Activated naive CD4-positive, alpha-beta T cell treated with anti-CD3 and anti-CD28 coated beads, Interleukin-2, amount 50 U/mL, for 16 hours (primary cell): ENCODE data around the gene CRYBG3.
"Not testable (repeated sequence)": the region's sequence is repeated elsewhere in the genome, so short reads cannot be mapped to it uniquely, and the experiment has no call there.

Source experiments
- DNase-seq: peaks from one replicate; pipeline ENCODE4 v3.0.0-alpha.2; 2020

The CRYBG3 gene

DNA sequence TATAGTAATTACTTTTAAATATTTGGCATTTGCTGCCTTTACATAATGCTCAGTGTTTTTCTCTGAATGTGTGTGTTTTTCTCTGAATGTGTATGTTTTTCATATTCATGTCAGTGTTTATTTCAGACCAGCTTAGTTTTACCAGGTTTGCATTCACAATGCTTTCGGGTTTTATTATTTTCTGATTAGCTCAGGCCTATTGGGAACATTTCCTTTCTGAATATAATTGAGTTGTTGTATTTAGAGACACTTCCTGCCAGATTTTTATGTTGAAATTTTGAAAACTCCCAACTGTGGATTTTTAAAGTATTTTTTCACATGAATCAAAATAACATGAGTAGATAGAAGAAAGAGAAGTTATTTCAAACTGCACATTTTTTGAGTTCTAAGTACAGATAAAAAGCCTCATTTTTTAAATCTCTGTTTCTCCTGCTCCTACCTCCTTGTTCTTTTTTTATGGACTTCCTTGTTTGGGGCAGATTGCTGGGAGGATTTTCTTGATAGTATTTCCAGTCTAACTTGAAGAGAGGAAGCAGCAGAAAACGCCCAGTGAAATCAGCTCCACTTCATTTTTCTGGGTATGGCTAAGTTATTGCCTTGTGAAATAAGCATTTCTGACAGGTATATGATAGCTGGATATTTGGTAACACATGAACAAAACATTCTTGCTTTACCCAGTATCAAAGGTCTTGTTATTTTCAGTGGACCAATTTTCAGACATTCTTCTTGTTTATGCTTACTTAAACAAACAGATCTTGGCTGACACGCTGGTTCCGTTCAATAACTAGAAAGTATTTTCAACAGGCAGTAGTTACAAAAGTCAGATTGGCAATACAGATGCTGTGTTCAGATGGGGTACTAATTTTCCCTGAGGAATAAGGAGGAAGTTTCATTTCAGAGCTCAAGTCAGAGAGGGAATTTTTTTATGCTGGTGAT, 79.8 kb downstream of the CRYBG3 start:
- no peak for DNase-seq

DNA sequence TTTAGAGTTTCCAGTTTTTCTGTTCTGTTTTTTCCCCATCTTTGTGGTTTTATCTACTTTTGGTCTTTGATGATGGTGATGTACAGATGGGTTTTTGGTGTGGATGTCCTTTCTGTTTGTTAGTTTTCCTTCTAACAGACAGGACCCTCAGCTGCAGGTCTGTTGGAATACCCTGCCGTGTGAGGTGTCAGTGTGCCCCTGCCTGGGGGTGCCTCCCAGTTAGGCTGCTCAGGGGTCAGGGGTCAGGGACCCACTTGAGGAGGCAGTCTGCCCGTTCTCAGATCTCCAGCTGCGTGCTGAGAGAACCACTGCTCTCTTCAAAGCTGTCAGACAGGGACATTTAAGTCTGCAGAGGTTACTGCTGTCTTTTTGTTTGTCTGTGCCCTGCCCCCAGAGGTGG, 88.0 kb downstream of the CRYBG3 start:
- not testable (repeated sequence) for DNase-seq

DNA sequence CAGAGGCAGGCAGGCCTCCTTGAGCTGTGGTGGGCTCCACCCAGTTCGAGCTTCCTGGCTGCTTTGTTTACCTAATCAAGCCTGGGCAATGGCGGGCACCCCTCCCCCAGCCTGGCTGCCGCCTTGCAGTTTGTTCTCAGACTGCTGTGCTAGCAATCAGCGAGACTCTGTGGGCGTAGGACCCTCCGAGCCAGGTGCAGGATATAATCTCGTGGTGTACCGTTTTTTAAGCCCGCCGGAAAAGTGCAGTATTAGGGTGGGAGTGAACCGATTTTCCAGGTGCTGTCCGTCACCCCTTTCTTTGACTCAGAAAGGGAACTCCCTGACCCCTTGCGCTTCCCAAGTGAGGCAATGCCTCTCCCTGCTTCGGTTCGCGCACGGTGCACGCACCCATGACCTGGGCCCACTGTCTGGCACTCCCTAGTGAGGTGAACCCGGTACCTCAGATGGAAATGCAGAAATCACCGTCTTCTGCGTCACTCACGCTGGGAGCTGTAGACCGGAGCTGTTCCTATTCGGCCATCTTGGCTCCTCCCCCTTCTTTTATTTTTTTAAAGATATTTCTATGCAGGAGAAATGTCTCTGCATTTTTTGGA, 88.5 kb downstream of the CRYBG3 start:
- DNase-seq = peak; percentile 10

DNA sequence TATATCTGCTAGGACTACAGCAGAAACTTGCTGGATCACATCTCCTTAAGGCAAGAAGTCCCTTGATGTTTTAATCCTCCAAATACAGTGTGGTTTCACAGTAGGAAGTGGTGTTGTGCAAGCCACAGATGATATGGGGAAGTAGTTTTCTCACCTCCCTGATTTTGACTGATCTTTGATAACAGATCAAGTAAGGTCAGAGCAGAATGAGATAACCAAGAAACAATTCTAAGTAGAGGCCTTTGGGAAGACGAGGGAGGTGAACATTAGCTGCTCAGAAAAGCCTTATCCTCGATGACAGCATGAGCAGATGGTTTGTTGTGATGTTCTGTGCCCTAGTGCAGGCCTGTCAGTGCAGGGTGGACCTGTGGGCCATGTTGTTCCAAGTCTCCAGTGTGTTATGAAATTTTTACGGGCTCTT, 89.1 kb downstream of the CRYBG3 start:
- DNase-seq = no peak

DNA sequence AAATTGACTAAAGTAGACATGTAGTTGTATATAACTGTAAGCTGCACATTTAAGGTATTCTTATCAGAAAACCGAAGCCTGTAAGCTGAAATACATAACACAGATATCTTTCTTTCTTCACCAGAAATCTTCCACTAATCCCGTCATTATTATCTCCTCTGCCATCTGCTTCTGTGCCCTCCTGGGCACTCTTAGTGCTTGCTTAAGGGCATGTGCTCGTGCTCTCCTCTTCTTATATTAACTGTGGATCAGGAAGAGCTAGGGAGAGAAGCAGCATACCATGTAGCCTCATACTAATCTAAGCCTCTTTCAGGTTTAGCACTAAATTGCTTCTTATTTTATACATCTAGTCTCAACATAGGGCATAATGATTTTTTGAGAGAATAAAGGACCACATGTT, 89.6 kb downstream of the CRYBG3 start:
- DNase-seq = no peak

DNA sequence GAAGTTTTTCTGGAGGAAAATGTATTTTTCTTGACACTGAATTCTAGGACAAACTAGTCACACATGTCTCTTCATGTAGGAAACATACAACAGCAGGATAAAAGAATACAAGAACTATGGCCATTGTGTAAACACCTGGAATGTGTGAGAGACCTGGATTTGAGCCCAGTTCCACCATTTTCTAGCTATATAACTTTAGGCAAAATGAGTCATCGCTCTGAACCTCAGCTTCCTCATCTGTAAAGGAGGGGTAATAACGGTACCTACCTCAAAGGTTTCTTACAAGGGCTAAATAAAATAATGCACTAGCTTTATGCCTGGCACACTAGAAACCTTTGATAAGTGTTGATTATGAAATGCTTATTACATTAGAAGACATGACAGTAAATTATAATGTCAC, 92.6 kb downstream of the CRYBG3 start:
- no peak for DNase-seq

DNA sequence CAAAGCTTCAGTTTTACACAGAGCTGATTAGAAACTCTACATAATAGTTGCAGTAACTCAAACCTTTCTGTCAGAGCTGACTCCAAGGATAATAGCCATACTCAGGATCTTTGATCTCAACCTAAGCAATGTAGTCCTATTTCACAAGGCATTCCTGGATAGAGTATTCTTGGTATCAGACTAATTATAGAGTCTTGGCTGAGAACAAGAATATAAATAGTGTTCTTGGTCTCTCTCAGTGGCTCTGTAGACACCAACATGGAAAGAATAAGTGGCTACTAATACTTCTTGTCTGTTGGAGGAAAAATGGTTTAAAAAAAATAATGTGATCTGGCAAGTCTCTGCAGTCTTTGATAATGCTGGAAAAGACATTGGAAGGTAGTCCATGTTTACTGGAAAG, 94.8 kb downstream of the CRYBG3 start:
- DNase-seq = no peak

DNA sequence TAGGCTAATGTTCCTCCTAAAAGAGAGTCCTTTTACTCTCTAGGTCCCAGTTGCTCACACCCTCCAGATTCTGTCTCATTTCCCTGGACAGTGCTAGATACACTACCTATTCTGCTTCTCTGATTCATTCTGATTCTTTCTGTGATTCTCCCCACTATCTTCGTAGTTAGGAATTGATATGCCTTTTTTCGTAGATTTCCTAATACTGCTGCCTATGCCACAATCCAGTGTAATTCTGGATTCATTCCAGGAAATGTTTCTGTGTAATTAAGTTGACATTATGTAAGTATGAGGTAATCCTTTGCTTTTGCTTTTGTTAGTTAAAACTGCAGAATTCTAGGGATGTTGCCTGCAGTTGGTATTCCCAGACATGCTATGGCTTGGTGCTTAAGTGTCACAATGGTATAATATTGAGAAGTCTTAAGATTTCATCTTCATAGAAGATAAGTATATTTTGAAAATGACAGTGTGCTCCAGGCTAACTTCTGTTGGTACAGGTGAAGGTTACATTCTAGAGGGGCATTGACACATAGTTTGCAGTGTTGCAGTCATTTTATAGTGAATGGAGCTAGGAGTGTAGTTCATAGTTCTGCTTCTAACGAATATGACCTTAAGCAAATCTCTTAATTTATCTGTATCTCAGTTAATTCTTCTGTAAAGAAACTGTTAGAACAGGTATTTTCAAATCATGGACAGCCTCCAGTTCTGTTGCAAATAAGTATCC, 96.2 kb downstream of the CRYBG3 start:
- no peak for DNase-seq

DNA sequence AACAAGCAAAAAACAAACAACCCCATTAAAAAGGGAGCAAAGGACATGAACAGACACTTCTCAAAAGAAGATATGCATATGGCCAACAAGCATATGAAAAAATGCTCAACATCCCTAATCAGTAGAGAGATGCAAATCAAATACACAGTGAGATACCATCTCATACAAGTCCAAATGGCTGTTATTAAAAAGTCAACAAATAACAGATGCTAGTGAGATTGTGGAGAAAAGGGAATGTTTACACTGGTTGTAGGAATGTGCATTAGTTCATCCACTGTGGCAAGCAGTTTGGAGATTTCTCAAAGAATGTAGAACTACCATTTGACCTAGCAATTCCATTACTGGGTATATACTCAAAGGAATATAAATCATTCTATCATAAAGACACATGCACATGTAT, 105.9 kb downstream of the CRYBG3 start:
- DNase-seq = no peak

DNA sequence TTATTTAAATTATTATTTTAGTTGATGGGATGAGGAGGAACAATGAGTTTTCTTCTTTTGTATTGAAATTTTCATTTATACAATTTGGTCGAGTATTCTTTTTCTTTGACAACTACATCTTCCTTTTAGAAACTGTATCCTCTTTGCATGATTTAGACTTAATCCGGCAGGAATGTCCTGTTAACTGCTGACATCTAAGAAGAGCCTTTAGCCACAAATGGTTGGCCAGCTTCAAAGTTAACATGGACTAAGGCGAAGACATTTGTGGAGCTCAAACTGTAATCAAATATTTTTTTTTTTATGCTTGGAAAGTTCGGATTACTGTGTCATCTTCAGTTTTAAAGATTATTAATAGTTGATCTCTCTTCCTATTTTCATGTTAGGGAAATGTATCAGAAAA, 107.2 kb downstream of the CRYBG3 start:
- no peak for DNase-seq

DNA sequence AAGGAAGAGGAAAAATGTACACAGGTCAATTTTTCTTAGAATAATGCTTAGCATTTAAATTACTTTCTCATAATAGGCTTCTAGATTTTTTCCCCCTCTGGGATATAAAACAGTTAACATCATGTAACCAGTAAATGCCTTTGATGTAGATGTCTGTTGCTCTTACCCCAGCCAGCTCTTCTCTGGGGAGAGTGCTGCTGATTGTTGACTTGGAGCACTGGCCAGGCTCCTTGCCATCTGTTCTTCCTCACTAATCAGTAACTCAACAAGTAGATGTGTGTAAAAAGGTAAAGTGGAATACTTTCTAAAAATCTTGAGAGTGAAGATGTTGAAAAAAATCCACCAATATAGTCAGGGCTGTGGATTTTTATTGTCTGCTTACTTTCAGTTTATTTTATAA, 108.2 kb downstream of the CRYBG3 start:
- no peak for DNase-seq

DNA sequence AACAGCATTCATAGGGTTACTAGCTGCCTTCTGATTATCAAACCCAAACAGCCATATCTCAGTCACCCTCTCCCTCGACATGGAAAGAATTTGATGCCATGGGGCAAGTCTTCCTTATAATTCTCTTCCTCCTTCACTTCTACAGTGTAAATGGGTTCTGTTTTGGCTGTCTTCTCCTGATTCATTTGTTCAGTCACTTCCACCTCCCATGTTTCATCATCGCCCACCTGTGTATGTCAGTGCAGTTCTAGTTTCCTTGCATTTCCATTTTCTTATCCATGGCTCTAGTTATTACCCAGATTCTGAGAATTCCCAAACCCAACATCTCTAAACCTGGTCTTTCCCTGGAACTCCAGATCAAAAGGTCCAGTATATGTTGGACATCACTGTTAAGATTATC, 109.4 kb downstream of the CRYBG3 start:
- no peak for DNase-seq

DNA sequence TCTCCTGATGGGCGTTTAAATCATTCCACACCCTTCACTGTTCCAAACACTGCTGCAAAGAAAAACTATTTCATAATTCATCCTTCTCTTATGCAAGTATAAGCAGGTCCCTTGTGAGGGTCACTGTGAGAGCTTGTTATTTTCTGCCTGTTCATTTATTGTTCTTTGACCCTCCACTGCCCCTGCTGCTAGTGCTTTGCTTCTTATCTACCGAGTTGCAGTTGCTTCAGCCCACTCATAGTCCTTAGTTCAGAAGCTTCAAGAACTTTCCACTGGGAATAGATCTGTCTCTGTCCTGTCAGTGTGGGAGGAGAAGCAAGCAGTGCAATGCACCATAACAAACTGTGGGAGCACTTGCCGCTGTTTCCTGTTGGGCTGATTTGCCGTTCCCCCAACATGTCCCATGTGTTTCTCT, 110.6 kb downstream of the CRYBG3 start:
- no peak for DNase-seq

DNA sequence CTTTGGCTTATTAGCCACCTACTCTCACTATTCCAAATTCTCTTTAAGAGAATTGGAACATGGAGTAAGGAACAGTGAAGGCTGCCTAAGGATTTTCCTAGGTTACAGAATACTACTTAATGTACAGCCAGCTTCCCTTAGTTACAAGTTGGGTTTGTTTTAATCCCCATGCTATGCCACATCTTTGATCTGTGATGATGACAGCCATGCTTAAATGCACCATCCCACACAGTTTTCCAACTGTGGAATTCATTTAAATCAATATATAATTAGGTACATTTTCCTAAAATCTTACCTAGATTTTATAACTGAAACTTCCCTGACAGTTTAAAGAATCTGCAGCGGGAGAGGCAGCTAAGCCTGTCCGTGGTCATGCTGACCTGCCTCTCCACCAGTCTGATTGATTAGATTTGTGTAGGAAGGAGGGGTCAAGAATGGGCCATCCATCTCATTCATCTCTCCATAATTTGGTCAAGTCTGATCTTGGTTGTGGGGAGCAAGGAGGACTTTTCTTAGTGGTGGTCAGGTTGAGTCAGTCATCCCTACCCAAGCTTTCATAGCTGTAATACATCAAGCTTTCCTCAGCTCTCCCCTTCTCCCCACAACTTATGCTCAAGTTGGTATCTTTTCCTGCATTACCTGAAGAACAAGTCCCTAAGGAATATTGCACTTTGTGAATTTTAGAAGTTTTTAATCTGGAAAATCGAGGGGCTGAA, 113.3 kb downstream of the CRYBG3 start:
- DNase-seq = no peak

DNA sequence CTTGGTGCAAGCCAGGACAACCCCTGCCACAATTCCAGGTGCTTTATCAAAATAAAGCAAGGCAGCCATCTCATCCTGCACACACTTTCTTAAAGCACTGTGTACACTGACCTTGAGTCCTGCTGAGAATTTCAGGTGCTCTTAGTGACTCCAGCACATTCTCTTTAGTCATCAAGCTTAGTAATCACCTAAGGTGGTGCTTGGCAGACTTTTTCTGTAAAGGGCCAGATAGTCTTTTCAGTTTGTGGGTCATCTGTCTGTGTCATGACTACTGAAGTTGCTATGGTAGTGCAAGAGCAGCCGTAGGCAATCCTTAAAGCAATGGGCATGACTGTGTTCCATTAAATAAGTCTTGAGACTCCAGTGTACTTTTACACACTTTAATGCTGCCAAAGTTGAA, 114.0 kb downstream of the CRYBG3 start:
- DNase-seq = no peak

DNA sequence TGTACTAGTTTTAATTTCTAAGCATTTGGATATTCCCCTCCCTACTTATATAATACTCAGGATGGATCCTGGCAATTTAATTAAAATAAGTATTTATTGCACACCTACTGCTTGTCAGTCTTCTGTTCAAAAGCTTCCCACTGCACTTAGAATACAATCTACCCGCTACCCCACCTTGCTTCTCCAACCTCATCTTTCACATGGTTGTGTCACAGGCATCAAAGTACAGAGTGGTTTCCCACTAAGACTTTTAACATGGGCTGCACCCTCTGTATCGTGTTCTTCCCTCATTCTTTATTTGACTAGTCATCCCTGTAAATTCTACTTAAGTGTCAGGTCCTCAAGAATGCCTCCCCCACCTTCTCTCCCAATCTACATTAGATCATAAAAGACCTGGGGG, 115.4 kb downstream of the CRYBG3 start:
- no peak for DNase-seq

DNA sequence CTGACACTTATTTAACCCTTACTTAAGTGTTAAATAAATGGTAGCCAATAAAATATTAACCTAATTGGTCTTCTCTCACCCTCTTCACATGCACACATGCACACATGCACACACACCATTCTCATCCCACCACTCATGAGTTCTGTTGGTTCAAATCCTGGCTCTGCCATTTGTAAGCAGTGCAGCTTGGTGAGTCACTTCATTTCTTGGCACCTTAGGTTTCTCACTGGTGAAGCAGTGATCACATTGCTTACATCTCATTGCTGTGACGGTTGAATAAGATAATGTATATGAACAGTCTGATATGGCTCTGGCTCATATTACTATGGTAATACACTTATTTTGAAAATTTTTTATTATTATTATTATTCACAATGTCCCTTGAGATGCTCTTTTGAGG, 116.6 kb downstream of the CRYBG3 start:
- DNase-seq = no peak

DNA sequence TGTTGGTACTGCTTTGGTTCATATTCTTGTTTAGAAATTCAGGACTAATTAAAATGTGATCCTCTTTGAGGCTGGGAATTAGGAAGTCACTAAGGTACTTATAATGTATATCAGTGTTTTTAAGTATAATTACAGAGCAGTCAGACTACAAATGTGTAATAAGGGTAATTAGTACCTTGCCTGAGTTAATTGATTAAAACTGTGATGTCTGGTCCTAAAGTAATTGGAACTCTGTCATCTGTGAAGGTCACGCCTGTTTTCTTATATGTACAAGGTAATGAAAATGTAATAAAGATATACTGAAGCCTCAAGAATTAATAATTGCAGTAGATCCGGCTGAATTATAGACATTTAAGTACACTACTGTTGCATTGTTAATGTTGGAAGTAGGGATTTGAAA, 117.6 kb downstream of the CRYBG3 start:
- DNase-seq = no peak

DNA sequence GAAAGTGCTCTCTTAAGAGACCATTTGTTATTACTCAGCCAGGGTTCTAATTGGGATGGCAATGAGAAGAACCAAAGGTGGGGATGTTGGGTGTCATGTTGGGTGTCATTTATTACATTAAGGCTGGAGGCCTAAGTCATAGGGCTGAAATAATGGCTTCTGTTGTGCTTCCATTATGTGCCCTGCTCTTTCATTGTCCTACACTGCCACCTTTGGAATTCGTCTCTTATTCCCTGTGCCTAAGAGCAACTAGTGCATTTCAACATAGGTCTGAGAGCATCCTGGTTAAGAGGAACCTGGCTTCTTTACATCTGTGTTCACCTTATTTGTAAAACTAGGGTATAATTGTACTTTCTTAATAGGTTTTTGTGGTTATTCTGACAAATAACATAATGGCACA, 118.2 kb downstream of the CRYBG3 start:
- DNase-seq = no peak

DNA sequence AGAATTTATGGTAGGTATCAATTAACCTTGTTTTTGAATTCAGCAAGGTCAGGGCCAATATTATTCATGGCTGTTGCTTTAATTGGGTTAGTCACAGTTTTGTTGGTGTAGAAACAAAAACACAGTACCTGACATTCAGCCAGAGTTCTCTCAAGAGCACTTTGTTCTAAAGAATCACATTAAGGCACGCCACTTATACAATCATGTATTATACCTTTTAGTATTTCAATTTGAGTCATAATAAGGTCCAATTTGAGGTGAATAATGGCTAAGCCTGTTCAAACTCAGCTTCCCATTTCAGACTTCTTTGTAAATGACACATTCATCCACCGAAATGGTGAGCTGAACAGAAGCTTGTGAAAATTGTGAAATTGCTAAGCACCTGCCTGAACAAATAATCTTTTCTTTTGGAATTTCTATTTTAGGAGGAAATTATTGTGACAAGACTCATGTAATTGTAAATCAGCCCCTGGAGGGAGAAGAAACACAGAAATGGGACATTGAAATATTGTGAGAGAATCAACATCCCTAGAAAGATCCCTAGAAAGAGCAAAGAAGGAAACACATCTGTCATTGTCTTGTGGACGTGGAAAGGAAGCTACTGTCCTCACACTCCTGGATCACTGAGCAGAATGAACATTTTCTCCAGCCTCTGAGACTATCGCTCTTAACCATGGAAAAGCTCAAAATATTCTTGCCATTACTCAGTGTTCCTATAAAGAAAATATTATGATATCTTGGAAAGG, 121.2 kb downstream of the CRYBG3 start:
- DNase-seq = no peak

DNA sequence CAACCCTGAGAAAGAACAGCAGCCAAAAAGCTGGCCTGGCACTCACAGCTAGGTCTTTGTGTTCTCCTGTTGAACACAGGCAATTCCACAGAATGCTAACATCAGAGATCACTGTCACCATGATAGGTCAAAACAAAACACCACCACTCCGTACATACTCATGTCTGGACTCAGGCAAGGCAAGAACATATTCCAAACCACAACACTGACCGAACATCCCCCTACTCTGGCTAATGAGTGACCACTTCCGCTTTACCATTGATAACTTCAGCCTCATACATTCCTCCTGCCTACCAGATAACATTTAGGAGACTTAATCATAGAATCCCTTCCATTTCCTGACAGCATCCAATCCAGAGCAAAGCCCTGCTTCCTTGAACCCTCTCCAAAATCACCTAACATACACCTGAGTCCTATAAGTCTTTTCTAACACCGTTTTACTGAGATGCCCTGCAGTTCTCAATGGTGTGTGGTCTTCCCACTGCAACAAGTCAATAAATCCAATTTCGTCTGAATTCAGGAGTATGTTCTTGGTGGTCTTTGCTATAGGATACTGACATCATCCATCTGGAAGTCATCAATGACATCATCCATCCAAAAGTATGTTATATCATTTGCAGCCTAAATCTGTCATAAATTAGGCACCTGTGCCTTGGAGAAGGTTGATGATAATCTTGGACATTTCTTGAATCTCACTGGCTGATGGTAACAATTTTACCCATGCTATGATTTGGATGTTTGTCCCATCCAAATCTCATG, 126.7 kb downstream of the CRYBG3 start:
- no peak for DNase-seq

DNA sequence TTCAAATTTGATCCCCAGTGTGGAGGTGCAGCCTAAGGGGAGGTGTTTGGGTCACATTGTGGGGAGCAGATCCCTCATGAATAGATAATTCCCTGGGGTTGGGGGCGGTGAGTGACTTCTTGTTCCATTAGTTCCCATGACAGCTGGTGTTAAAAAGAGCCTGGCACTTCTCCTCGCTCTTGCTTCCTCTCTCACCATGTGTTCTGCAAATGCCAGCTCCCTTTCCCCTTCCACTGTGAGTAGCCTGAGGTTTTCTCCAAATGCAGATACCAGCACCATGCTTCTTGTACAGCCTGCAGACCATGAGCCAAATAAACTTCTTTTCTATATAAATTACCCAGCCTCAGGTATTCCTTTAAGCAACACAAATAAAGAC, 127.3 kb downstream of the CRYBG3 start:
- DNase-seq = no peak
